GM12878 (cell line): ENCODE results near the gene MLF1. TPM values are rescaled to one million over a fixed set of nuclear protein-coding genes. Genes with fewer than 3 reads are reported as not detected.

Experiments
- ATAC-seq: fragments of 200-7000 bp; cut with Tn5 transposase; 3 replicates; pipeline ENCODE4 v1.9.1; 2020; ENCODE audit warnings: mild to moderate bottlenecking, moderate library complexity
- BruUV-seq: library from RNA; stranded (reverse); fragments of 400-500 nt; replicated peaks from 2 replicates; lab custom pipeline; 2021; lab: Mats Ljungman, UMichigan
- CTCF ChIA-PET: fragments of 300-600 bp; sonication (Branson Sonifier 250); formaldehyde crosslinking; extraction: SDS; loops from one replicate; lab custom pipeline; 2021; ENCODE audit warnings: inconsistent platforms; lab: Yijun Ruan, JAX
- POLR2A ChIA-PET: fragments of 350-600 bp; formaldehyde crosslinking; extraction: SDS; loops from one replicate; lab custom pipeline; 2021; ENCODE audit warnings: inconsistent platforms; lab: Charles Lee
- RAD21 ChIA-PET: fragments of 300-600 bp; sonication (Branson Sonifier 250); formaldehyde crosslinking; loops from one replicate; lab custom pipeline; 2023; ENCODE audit warnings: antibody characterized with exemption; ENCODE audit not compliant: unreplicated experiment; lab: Charles Lee
- SMC1A ChIA-PET: fragments of 300-600 bp; sonication (Branson Sonifier 250); formaldehyde crosslinking; loops from one replicate; lab custom pipeline; 2023; ENCODE audit not compliant: unreplicated experiment, uncharacterized antibody; lab: Charles Lee
- DNase-seq: peaks from one replicate; pipeline ENCODE4 v3.0.0-alpha.2; 2011; ENCODE audit warnings: low read depth, low spot score
- FAIRE-seq: peaks from 3 replicates; lab custom pipeline; 2011; peaks lifted over from hg19 to GRCh38; lab: Jason Lieb, UNC
- H2AFZ ChIP-seq: 2 replicates; pipeline ENCODE4 v1.6.0; 2011; ENCODE audit warnings: low read depth, low read length, control low read depth; ENCODE audit not compliant: control insufficient read depth
- H3K27ac ChIP-seq: 2 replicates; pipeline ENCODE4 v1.5.1; 2011; ENCODE audit warnings: control low read depth; ENCODE audit not compliant: control insufficient read depth, insufficient read depth
- H3K27me3 ChIP-seq, 2 experiments: replicated peaks in 1 of 2; 2 replicates each; pipeline versions ENCODE4 v1.6.0 to v1.6.1; 2011; ENCODE audit warnings: low read length in 1 of 2; ENCODE audit not compliant: control insufficient read depth in 2 of 2, insufficient read depth in 2 of 2
- H3K36me3 ChIP-seq, 2 experiments: 2 replicates each; pipeline ENCODE4 v1.5.1; 2011; ENCODE audit warnings: low read length in 1 of 2; ENCODE audit not compliant: control insufficient read depth in 2 of 2, insufficient read depth in 2 of 2
- H3K4me1 ChIP-seq: 2 replicates; pipeline ENCODE4 v1.6.1; 2011; ENCODE audit warnings: mild to moderate bottlenecking, low read length, moderate library complexity, mixed read lengths; ENCODE audit not compliant: control insufficient read depth, insufficient read depth
- H3K4me2 ChIP-seq: 2 replicates; pipeline ENCODE4 v1.6.0; 2011; ENCODE audit warnings: control low read depth; ENCODE audit not compliant: control insufficient read depth, insufficient read depth
- H3K4me3 ChIP-seq: fragments of 200-600 bp; sonication (generic); 2 replicates; pipeline ENCODE4 v1.5.1; 2016
- H3K79me2 ChIP-seq: 2 replicates; pipeline ENCODE4 v1.6.0; 2011; ENCODE audit warnings: low read length; ENCODE audit not compliant: control insufficient read depth, insufficient read depth
- H3K9ac ChIP-seq: 2 replicates; pipeline ENCODE4 v1.8.0; 2011; ENCODE audit warnings: low read length, control low read depth, mixed read lengths; ENCODE audit not compliant: control insufficient read depth, insufficient read depth
- H3K9me3 ChIP-seq: replicated peaks from 3 replicates; pipeline ENCODE4 v1.5.1; 2011; ENCODE audit warnings: mild to moderate bottlenecking, low read length; ENCODE audit not compliant: control insufficient read depth, insufficient read depth
- H4K20me1 ChIP-seq: 2 replicates; pipeline ENCODE4 v1.6.0; 2011; ENCODE audit not compliant: control insufficient read depth, insufficient read depth
- ATF3 ChIP-seq: IDR thresholded peaks from 2 replicates; pipeline ENCODE4 v1.6.1; 2011; ENCODE audit warnings: low read depth, mild to moderate bottlenecking, low read length, moderate library complexity, borderline replicate concordance; ENCODE audit errors: extremely low read depth
- BCL11A ChIP-seq: IDR thresholded peaks from 2 replicates; pipeline ENCODE4 v1.6.1; 2011; ENCODE audit warnings: low read depth, low read length
- CBX5 ChIP-seq: sonication (generic); IDR thresholded peaks from 2 replicates; pipeline ENCODE4 v1.6.1; 2016; ENCODE audit warnings: low read depth, moderate library complexity, mild to moderate bottlenecking, inconsistent platforms
- ESRRA ChIP-seq: IDR thresholded peaks from 2 replicates; pipeline ENCODE4 v1.6.1; 2012; ENCODE audit warnings: mild to moderate bottlenecking, low read length, improper control_type of control experiment
- FOXK2 ChIP-seq: fragments of 450-650 bp; IDR thresholded peaks from 2 replicates; pipeline ENCODE4 v1.6.1; 2017; ENCODE audit warnings: mild to moderate bottlenecking, moderate library complexity
- HDAC6 ChIP-seq: fragments of 200-600 bp; sonication (generic); IDR thresholded peaks from one replicate; pipeline ENCODE4 v1.8.0; 2017; ENCODE audit warnings: antibody characterized with exemption; ENCODE audit not compliant: unreplicated experiment
- IRF4 ChIP-seq: IDR thresholded peaks from 2 replicates; pipeline ENCODE4 v1.6.1; 2011; ENCODE audit warnings: low read depth, low read length
- JUNB ChIP-seq: IDR thresholded peaks from 2 replicates; pipeline ENCODE4 v1.6.1; 2016; ENCODE audit warnings: antibody characterized with exemption, mild to moderate bottlenecking
- KDM1A ChIP-seq: fragments of 200-600 bp; sonication (generic); IDR thresholded peaks from 2 replicates; pipeline ENCODE4 v1.6.1; 2016; ENCODE audit warnings: borderline replicate concordance
- KLF5 ChIP-seq: fragments of 450-650 bp; IDR thresholded peaks from 2 replicates; pipeline ENCODE4 v1.6.1; 2014; ENCODE audit warnings: mild to moderate bottlenecking; ENCODE audit not compliant: partially characterized antibody
- NRF1 ChIP-seq: conservative IDR thresholded peaks from 2 replicates; pipeline ENCODE4 v1.6.1; 2011; ENCODE audit warnings: mild to moderate bottlenecking, low read depth, low read length, improper control_type of control experiment
- RCOR1 ChIP-seq: conservative IDR thresholded peaks from 2 replicates; pipeline ENCODE4 v1.6.1; 2012; ENCODE audit warnings: low read depth, low read length, improper control_type of control experiment
- RELB ChIP-seq: fragments of 450-650 bp; IDR thresholded peaks from 2 replicates; pipeline ENCODE4 v1.6.1; 2017; ENCODE audit warnings: low read depth, mild to moderate bottlenecking, moderate library complexity
- SRF ChIP-seq, 2 experiments: IDR thresholded peaks; 2 replicates each; pipeline ENCODE4 v1.6.1; 2011; ENCODE audit warnings: low read depth in 2 of 2, low read length in 2 of 2, mild to moderate bottlenecking in 1 of 2, moderate library complexity in 1 of 2
- TCF7 ChIP-seq: IDR thresholded peaks from 2 replicates; pipeline ENCODE4 v1.6.1; 2014; ENCODE audit warnings: antibody characterized with exemption, borderline replicate concordance
- WRNIP1 ChIP-seq: IDR thresholded peaks from 2 replicates; pipeline ENCODE4 v1.6.1; 2011; ENCODE audit warnings: low read depth, low read length, improper control_type of control experiment, borderline replicate concordance
- ZNF217 ChIP-seq: fragments of 450-650 bp; IDR thresholded peaks from 2 replicates; pipeline ENCODE4 v1.6.1; 2017; ENCODE audit warnings: antibody characterized with exemption, mild to moderate bottlenecking
- ZSCAN29 ChIP-seq: fragments of 450-650 bp; IDR thresholded peaks from 2 replicates; pipeline ENCODE4 v1.6.1; 2017; ENCODE audit warnings: mild to moderate bottlenecking, moderate library complexity
- whole genome bisulfite sequencing: methylation state at CpG from one replicate; pipeline ENCODE4 v1.1.6; 2016; ENCODE audit warnings: low lambda C conversion rate; ENCODE audit not compliant: insufficient replicate concordance, insufficient coverage; ENCODE audit errors: missing lambda C conversion rate; 5-methylcytosine and 5-hydroxymethylcytosine counted together
- in situ Hi-C: fragments of 300-500 bp; cut with MboI; formaldehyde crosslinking; loops from 9 replicates; pipeline ENCODE4 v1.14.3; 2018; ENCODE audit warnings: mixed read lengths
- intact Hi-C: fragments of 100-400 bp; cut with micrococcal nuclease; formaldehyde crosslinking; loops from one replicate; pipeline ENCODE4 v1.14.2; 2022; ENCODE audit not compliant: unreplicated experiment
- polyA plus RNA-seq, 11 experiments: library from polyadenylated mRNA; depleted of rRNA in 4 of 11; unstranded in 6 of 11; stranded (reverse) in 5 of 11; fragments of >200 nt; fragmentation: Nextera tagmentation in 4 of 11; fragmentation: Illumina TruSeq in 1 of 11; extraction: Ambion mirVana in 4 of 11; extraction: Trizol in 1 of 11; gene quantifications; 1 replicate in 1 of 11; 2 replicates in 10 of 11; pipeline versions ENCODE4 v1.2.1 to v1.2.3, GENCODE V29; 2011 to 2016; ENCODE audit warnings: inconsistent platforms in 2 of 11, missing spikeins in 2 of 11, low read depth in 1 of 11
- total RNA-seq, 4 experiments: library from RNA; depleted of rRNA in 3 of 4; stranded (reverse); fragments of >200 nt in 3 of 4; fragmentation: Illumina TruSeq in 1 of 4; extraction: Trizol in 1 of 4; gene quantifications; 2 replicates each; pipeline versions ENCODE4 v1.2.1 to v1.2.3, GENCODE V29; 2013 to 2021

The MLF1 gene
- total and polyA plus RNA-seq, 10 of the 15 experiments (the other 5 are each of a cell fraction or from before 2014, with no cell fraction given), result 0.19 to 0.69 (median 0.40) TPM; not detected in 2

GRCh38 chr3:158562674-158563073, 8.3 kb upstream of the MLF1 start:
- H3K27ac ChIP-seq, result no peak overlapping the region
- no peaks in the 10 kb centered on the region; a peak in 1 of 4 replicates for H3K27me3 ChIP-seq
- in situ Hi-C loops, result no loop called here
- DNase-seq (no peak), FAIRE-seq (no peak), ATAC-seq (no peak)
- ChIA-PET RAD21 (no interaction called here), POLR2A (no interaction called here), SMC1A (interaction anchor here (1.1 kb wide), 1 partner anchor 554 kb away, joined by 3 read pairs; no protein-coding TSS in a partner anchor), CTCF (no interaction called here)
- intact Hi-C loops, result no loop called here
- H3K79me2 ChIP-seq, result no peaks in the 10 kb centered on the region
- BruUV-seq, result no TSS peak
- WGBS, result 54% methylated on average over 5 of the region's 5 CpGs
- no peaks in the 10 kb centered on the region for H3K4me1 ChIP-seq
- TF ChIP-seq CBX5, result no peak
- no peak for TF ChIP-seq TCF7
- TF ChIP-seq BCL11A, result no peak
- no peak for TF ChIP-seq SRF (IDR thresholded peaks at IDR 0.05; ENCODE audit: low read depth in 2 of 2, low read length in 2 of 2)
- TF ChIP-seq ESRRA, result no peak
- TF ChIP-seq IRF4, result no peak
- no peak for TF ChIP-seq RCOR1
- TF ChIP-seq KDM1A, result no peak
- TF ChIP-seq ZSCAN29, result no peak
- TF ChIP-seq RELB, result no peak
- TF ChIP-seq JUNB, result no peak
- TF ChIP-seq NRF1, result no peak
- no peak for TF ChIP-seq FOXK2
- no peak for TF ChIP-seq ATF3
- TF ChIP-seq HDAC6, result no peak
- no peak for TF ChIP-seq KLF5
- no peak for TF ChIP-seq ZNF217
- no peak for TF ChIP-seq WRNIP1
- no peak overlapping the region for H2AFZ ChIP-seq
- H3K9me3 ChIP-seq, result no peaks in the 10 kb centered on the region; the same call in 2 of the 3 replicates
- no peak overlapping the region for H3K4me3 ChIP-seq
- H3K9ac ChIP-seq, result no peak overlapping the region
- no peaks in the 10 kb centered on the region for H3K36me3 ChIP-seq
- no peaks in the 10 kb centered on the region for H4K20me1 ChIP-seq
- H3K4me2 ChIP-seq, result no peak overlapping the region
